Hepatocyte (in vitro differentiated cells): ENCODE data around the gene TAX1BP1.

Experiments
- CTCF ChIP-seq: fragments of 200-600 bp; sonication (generic); IDR thresholded peaks from 2 replicates; pipeline ENCODE4 v1.5.1; 2016; ENCODE audit warnings: antibody characterized with exemption, mild to moderate bottlenecking; ENCODE audit not compliant: poor library complexity
- EZH2 ChIP-seq: fragments of 200-600 bp; sonication (generic); IDR thresholded peaks from 2 replicates; pipeline ENCODE4 v1.6.1; 2016; ENCODE audit warnings: antibody characterized with exemption, mild to moderate bottlenecking, borderline replicate concordance

GRCh38 chr7:27840313-27840712 is 100.4 kb downstream of the TAX1BP1 start:
- no peak for TF ChIP-seq CTCF
- no peak for TF ChIP-seq EZH2
